DOHH2 (cell line): ENCODE data around the gene PLEKHN1.

Experiments used
- CTCF ChIP-seq: fragments of 200-600 bp; sonication (generic); IDR thresholded peaks from one replicate; pipeline ENCODE4 v1.5.1; 2014; ENCODE audit warnings: antibody characterized with exemption, mild to moderate bottlenecking, low read depth, low read length; ENCODE audit not compliant: poor library complexity, severe bottlenecking
- EZH2phosphoT487 ChIP-seq: fragments of 200-600 bp; sonication (generic); IDR thresholded peaks from 2 replicates; pipeline ENCODE4 v1.6.1; 2017; ENCODE audit warnings: borderline replicate concordance, mild to moderate bottlenecking, antibody characterized with exemption, low read length, moderate library complexity, mixed read lengths

GRCh38 chr1:1000357-1001056, 34.2 kb downstream of the PLEKHN1 start:
- no peak for TF ChIP-seq CTCF
- no peak for TF ChIP-seq EZH2phosphoT487
